ENCODE data around the gene PMEPA1.

DNA sequence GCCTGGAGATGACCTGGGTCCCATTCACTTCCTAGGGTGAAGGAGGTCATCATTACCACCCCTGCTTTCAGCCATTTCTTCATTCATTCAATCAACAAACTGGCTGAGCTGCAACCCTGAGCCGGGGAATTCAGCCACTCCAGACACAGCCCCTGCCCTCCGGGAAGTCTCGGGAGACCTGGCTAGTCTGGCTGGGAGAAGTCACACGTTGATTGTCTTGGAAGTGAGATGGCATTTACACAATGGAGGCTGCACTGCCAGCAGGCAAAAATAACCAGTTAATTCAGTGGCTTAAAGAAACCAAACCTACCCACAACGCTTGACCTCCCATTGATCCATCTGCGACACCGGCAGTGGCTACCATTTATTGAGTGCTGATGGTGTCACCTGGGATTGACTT lies 2.0 kb upstream of the PMEPA1 start:
- TF ChIP-seq EP300 (IDR thresholded peaks at IDR 0.05) = no peak
- TF ChIP-seq, protein P1, sequence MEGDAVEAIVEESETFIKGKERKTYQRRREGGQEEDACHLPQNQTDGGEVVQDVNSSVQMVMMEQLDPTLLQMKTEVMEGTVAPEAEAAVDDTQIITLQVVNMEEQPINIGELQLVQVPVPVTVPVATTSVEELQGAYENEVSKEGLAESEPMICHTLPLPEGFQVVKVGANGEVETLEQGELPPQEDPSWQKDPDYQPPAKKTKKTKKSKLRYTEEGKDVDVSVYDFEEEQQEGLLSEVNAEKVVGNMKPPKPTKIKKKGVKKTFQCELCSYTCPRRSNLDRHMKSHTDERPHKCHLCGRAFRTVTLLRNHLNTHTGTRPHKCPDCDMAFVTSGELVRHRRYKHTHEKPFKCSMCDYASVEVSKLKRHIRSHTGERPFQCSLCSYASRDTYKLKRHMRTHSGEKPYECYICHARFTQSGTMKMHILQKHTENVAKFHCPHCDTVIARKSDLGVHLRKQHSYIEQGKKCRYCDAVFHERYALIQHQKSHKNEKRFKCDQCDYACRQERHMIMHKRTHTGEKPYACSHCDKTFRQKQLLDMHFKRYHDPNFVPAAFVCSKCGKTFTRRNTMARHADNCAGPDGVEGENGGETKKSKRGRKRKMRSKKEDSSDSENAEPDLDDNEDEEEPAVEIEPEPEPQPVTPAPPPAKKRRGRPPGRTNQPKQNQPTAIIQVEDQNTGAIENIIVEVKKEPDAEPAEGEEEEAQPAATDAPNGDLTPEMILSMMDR (IDR thresholded peaks at IDR 0.05) = no peak
